Mucosa of descending colon (tissue), 3 donors: Measurements from ENCODE around the gene GRIK5. TPM values are rescaled to one million over a fixed set of nuclear protein-coding genes. Genes with fewer than 3 reads are reported as not detected.

Experiments
- ATAC-seq: fragments of 200-7000 bp; cut with Tn5 transposase; one replicate; pipeline ENCODE4 v1.9.1; 2020; ENCODE audit warnings: mild to moderate bottlenecking, moderate library complexity
- DNase-seq, 3 donors: peaks; one replicate each; pipeline ENCODE4 v3.0.0-alpha.2; 2020
- H3K36me3 ChIP-seq: fragments of 200-600 bp; one replicate; pipeline ENCODE4 v1.8.0; 2021; ENCODE audit warnings: low read depth, mild to moderate bottlenecking
- H3K4me1 ChIP-seq: fragments of 200-600 bp; one replicate; pipeline ENCODE4 v1.8.0; 2021; ENCODE audit warnings: low read depth, mild to moderate bottlenecking
- H3K4me3 ChIP-seq: fragments of 200-600 bp; one replicate; pipeline ENCODE4 v1.8.0; 2021; ENCODE audit warnings: mild to moderate bottlenecking
- H3K9me3 ChIP-seq: fragments of 200-600 bp; one replicate; pipeline ENCODE4 v1.8.0; 2021; ENCODE audit warnings: mild to moderate bottlenecking
- CTCF ChIP-seq: fragments of 200-600 bp; IDR thresholded peaks from one replicate; pipeline ENCODE4 v1.8.0; 2022; ENCODE audit warnings: antibody characterized with exemption, mild to moderate bottlenecking
- intact Hi-C, 2 donors: fragments of 100-400 bp; cut with DNase I in 1 of 2; cut with micrococcal nuclease in 1 of 2; formaldehyde crosslinking; loops; one replicate each; pipeline versions ENCODE4 v1.11.0 to v1.11.1; 2022; cut with DNase I, micrococcal nuclease
- total RNA-seq, 3 donors: library from RNA; stranded (reverse); fragmentation: NEBNext Ultra II Directional in 2 of 3; extraction: Animal tissue kit (Norgen Biotek cat#: 25700) in 2 of 3; gene quantifications; one replicate each; pipeline versions ENCODE4 v1.2.1 to v1.2.4, GENCODE V29; 2021 to 2023
- donor health status: DM: no; HTN: no; CAD: no; lungs with moderate emphysema.
- donor health status: DM: no; HTN: no; CAD: no.
- donor health status: DM: no; HTN: yes; CAD: no.

GRIK5 gene
- total RNA-seq, 3 donors from 2014 or later = 0.67 to 25.8 (median 2.0) TPM

DNA sequence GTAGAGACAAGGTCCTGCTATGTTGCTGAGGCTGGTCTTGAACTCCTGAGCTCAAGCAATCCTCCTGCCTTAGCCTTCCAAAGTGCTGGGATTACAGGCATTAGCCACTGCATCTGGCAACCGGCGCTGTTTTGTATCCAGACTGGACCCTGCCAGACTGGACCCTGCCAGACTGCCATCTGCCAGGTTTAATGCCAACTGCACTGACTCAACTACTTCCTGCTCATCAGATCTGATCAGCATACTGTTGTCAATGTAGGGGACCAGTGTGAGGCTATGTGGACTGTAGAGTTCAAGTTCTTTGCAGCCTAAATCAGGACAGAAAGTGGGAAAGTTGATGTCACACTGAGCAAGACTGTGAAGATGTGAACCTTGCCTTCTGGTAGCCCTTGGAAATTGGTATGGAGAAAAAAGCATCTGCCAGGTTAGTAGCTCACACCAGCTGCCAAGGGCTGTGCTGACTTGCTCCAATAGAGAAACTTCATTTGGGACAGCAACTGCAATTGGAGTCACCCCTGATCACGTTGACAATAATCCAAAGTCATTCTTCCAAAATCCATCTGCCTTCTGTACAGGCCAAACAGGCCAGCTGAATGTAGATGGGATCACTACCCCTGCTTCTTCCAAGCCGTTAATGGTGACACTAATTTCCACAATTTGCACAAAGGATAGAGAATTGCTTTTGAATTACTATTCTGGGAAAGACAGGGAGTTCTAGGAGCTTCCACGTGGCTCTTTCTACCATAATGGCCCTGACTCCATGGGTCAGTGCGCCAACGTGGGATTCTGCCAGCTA, 39.2 kb downstream of the GRIK5 start:
- intact Hi-C loops = no loop called here
- Histone ChIP-seq H3K36me3 (no peaks in the 10 kb centered on the region), H3K9me3 (no peaks in the 10 kb centered on the region), H3K4me3 (no peak overlapping the region), H3K4me1 (no peaks in the 10 kb centered on the region)
- no peak for TF ChIP-seq CTCF
- ATAC-seq = no peak
- no peak for DNase-seq

DNA sequence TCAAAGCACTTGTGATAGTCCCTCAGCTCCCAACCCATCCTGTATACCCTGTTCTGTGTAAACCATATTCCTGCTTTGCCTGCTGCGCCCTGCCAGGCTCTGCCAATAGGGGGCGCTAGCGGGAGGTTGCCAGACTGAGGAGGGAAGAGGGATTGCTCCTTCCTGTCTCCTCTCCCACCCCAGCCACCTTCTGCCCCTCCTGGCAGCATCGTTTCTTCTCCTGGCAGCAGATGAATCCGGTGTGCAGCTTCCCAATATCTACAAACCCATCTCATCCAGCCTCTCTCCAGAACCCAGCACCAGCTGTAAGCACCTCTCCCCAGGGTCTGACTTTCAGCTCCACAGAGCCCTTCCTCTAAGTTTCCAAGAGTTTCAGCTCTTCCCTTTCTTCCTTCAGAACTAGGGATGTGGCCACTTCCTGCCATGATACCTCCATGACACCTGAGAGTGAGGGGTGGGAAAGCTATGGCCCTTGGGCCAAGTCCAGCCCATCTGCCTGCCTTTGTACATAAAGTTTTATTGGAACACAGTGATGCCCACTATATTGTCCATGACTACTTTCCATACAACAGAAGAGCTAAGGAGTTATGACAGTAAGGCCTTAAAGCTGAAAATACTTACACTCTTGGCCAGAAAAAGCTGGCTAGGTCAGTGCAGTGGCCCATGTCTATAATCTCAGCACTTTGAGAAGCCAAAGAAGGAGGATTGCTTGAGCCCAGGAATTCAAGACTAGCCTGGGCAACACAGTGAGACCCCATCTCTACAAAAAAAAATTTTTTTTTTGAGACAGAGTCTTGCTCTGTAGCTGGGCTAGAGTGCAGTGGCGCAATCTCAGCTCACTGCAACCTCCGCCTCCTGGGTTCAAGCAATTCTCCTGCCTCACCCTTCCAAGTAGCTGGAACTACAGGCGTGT, 41.4 kb downstream of the GRIK5 start:
- Histone ChIP-seq H3K9me3 (no peaks in the 10 kb centered on the region), H3K4me3 (no peak overlapping the region), H3K36me3 (no peaks in the 10 kb centered on the region), H3K4me1 (no peaks in the 10 kb centered on the region)
- intact Hi-C loops = no loop called here
- peak; percentile 42 for ATAC-seq
- no peak for DNase-seq
- TF ChIP-seq CTCF = no peak

DNA sequence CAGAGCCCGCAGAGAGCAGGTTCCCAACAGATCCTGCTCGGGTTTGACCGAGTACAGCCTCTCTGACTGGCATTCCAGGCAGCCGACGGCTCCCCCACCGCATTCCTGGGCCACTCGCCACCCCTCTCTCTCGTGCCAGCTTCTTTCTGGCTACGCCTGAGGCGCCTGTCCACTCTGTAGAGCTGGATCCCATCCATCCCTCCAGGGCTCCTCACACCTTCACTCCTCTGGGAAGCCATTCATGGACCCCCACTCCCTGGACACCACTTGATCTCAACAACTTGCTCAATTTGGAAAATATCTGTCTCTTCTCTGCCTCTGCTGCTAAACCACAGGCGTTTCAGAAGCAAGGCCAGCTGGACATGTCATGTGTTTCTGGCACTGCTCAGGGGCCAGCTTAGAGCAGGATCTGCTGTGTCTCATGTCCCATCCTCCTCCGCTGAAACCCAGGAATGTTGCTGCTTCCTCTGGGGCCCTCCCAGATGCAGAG, 45.3 kb downstream of the GRIK5 start:
- intact Hi-C loops = no loop called here
- DNase-seq (no peak), ATAC-seq (no peak)
- no peak for TF ChIP-seq CTCF
- Histone ChIP-seq H3K36me3 (no peaks in the 10 kb centered on the region), H3K4me3 (no peak overlapping the region), H3K9me3 (no peaks in the 10 kb centered on the region), H3K4me1 (no peaks in the 10 kb centered on the region)

- no peak for TF ChIP-seq CTCF
- DNase-seq (no peak), ATAC-seq (no peak)
- H3K9me3 ChIP-seq = no peaks in the 10 kb centered on the region
- H3K4me3 ChIP-seq = no peak overlapping the region
- no peaks in the 10 kb centered on the region for H3K4me1 ChIP-seq
- H3K36me3 ChIP-seq = no peaks in the 10 kb centered on the region
- intact Hi-C loops = no loop called here
Observed at GRCh38 chr19:42023943-42024260, 46.1 kb downstream of the GRIK5 start.

DNA sequence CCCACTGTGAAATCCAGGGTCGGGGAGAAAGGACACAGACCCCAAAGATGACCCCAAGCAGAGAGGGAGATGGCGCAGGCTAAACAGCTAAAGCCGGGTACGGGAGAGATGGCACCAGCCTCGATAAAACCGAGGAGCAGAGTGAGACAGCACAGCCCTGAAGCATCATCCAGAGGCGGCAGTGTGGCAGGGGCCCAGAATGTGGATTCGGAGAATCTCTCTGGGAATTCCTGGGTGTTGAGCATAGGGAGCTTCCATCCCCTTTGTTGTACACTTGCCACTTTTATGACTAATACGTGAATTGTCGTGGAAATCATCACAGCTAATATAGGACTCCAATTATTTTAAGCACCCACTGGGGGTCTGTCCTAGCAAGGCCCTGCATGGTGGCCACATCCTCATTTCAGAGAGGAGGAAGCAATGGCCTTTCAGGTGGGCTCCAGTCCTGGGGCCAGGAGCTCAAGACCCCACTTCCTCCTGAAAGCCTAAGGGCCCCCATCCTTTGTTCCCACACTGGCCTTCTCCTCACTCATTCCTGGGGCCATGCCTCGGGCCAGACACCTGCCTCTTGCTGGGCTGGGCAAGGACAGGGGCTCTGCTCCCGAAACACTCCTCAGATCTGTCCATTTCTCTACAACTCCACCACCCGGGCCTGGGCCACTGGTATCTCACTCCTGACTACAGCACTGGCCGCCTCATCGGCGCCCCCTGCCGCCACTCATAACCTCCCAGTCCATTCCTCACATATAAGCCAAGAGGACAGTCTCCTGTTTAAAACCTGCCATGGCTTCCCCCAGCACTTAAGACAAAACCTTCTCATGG, 46.7 kb downstream of the GRIK5 start:
- no peaks in the 10 kb centered on the region for H3K36me3 ChIP-seq
- H3K9me3 ChIP-seq = no peaks in the 10 kb centered on the region
- intact Hi-C loops = no loop called here
- no peak overlapping the region for H3K4me3 ChIP-seq
- DNase-seq (peak in 2 of 3 donors; percentile 34 to 35), ATAC-seq (peak; percentile 47)
- H3K4me1 ChIP-seq = no peaks in the 10 kb centered on the region
- TF ChIP-seq CTCF = peak; percentile 12
